Hepatocyte (in vitro differentiated cells): Measurements from ENCODE around the gene ALKBH4. TPM values are rescaled to one million over a fixed set of nuclear protein-coding genes. Genes with fewer than 3 reads are reported as not detected.

Source experiments
- DNase-seq: peaks from one replicate; pipeline ENCODE4 v3.0.0-alpha.2; 2016; ENCODE audit warnings: low spot score
- H2AFZ ChIP-seq: fragments of 200-600 bp; sonication (generic); 2 replicates; pipeline ENCODE4 v1.6.0; 2016; ENCODE audit warnings: antibody characterized with exemption, mild to moderate bottlenecking
- H3K27ac ChIP-seq: fragments of 200-600 bp; sonication (generic); 2 replicates; pipeline ENCODE4 v1.5.1; 2016; ENCODE audit warnings: mild to moderate bottlenecking
- H3K27me3 ChIP-seq: fragments of 200-600 bp; sonication (generic); 2 replicates; pipeline ENCODE4 v1.6.1; 2016
- H3K36me3 ChIP-seq: fragments of 200-600 bp; sonication (generic); replicated peaks from 2 replicates; pipeline ENCODE4 v1.5.1; 2016; ENCODE audit warnings: low read depth; ENCODE audit not compliant: insufficient read depth
- H3K4me1 ChIP-seq: fragments of 200-600 bp; sonication (generic); 2 replicates; pipeline ENCODE4 v1.5.1; 2016; ENCODE audit warnings: mild to moderate bottlenecking, moderate library complexity; ENCODE audit not compliant: insufficient read depth
- H3K4me2 ChIP-seq: fragments of 200-600 bp; sonication (generic); 2 replicates; pipeline ENCODE4 v1.6.0; 2016
- H3K4me3 ChIP-seq: fragments of 200-600 bp; sonication (generic); 2 replicates; pipeline ENCODE4 v1.5.1; 2016; ENCODE audit warnings: mild to moderate bottlenecking
- H3K79me2 ChIP-seq: fragments of 200-600 bp; sonication (generic); 2 replicates; pipeline ENCODE4 v1.6.0; 2017; ENCODE audit warnings: mild to moderate bottlenecking
- H3K9me2 ChIP-seq: fragments of 200-600 bp; sonication (generic); replicated peaks from 2 replicates; pipeline ENCODE4 v1.6.0; 2017; ENCODE audit warnings: mild to moderate bottlenecking; ENCODE audit not compliant: insufficient read depth
- H3K9me3 ChIP-seq: fragments of 200-600 bp; sonication (generic); 2 replicates; pipeline ENCODE4 v1.5.1; 2016; ENCODE audit warnings: low read depth, mild to moderate bottlenecking
- H4K20me1 ChIP-seq: fragments of 200-600 bp; sonication (generic); 2 replicates; pipeline ENCODE4 v1.6.0; 2016; ENCODE audit warnings: mild to moderate bottlenecking; ENCODE audit not compliant: insufficient read depth, poor library complexity, severe bottlenecking
- EZH2 ChIP-seq: fragments of 200-600 bp; sonication (generic); IDR thresholded peaks from 2 replicates; pipeline ENCODE4 v1.6.1; 2016; ENCODE audit warnings: antibody characterized with exemption, mild to moderate bottlenecking, borderline replicate concordance
- EZH2phosphoT487 ChIP-seq: fragments of 200-600 bp; sonication (generic); IDR thresholded peaks from one replicate; pipeline ENCODE4 v1.6.1; 2018; ENCODE audit warnings: antibody characterized with exemption, mild to moderate bottlenecking, low read depth, moderate library complexity; ENCODE audit not compliant: unreplicated experiment, severe bottlenecking
- WGBS: methylation state at CpG from one replicate; pipeline ENCODE4 v1.1.6; 2016; ENCODE audit warnings: low lambda C conversion rate; ENCODE audit errors: missing lambda C conversion rate; 5-methylcytosine and 5-hydroxymethylcytosine counted together
- polyA plus RNA-seq: library from polyadenylated mRNA; unstranded; fragments of >200 nt; fragmentation: Nextera tagmentation; extraction: Ambion mirVana; gene quantifications from 2 replicates; pipeline ENCODE4 v1.2.1, GENCODE V29; 2016
- total RNA-seq: library from RNA; depleted of rRNA; stranded (reverse); fragments of >200 nt; gene quantifications from 2 replicates; pipeline ENCODE4 v1.2.3, GENCODE V29; 2014
- TF ChIP-seq, protein P1 (sequence below): fragments of 200-600 bp; sonication (generic); IDR thresholded peaks from 2 replicates; pipeline ENCODE4 v1.5.1; 2016; ENCODE audit warnings: antibody characterized with exemption, mild to moderate bottlenecking; ENCODE audit not compliant: poor library complexity

The ALKBH4 gene
- total and polyA plus RNA-seq, 2 experiments from 2014 or later, result 13.3 to 15.8 TPM

DNA sequence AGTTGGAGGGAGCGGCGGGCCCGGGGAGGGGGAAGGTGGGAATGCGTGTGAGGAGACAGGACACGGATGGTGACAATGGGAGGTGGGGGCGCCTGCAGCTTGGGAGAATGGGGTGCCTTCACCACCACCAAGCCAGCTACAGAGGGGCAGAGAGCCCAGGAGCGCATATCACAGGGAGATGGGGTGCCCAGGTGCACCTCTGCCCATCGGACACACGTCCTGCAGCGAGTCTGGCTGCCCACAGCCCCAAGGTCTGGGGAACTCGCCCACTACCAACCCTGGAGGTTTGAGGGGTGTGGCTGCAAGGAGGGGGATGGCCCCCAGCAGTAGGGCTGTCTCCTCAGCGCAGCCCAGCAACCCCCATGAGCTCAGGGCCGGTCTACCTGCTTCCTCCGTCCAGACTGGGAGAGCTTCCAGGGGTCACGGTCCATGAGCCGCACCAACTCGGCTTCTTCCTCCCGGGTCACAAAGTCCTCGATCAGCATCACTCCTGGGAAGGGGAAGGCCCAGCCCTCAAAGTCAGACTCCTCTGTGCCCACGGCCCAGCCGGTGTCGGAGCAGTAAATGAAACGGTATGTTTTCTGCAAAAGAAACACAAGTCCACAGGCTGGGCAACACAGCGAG, 5.3 kb downstream of the ALKBH4 start:
- H3K36me3 ChIP-seq, result no peaks in the 10 kb centered on the region
- DNase-seq, result no peak
- 97% methylated on average over 20 of the region's 24 CpGs for WGBS

GRCh38 chr7:102457352-102457924, 7.2 kb downstream of the ALKBH4 start:
- H3K9me2 ChIP-seq, result no peaks in the 10 kb centered on the region

More for the DNA sequence above, 5.3 kb downstream of the ALKBH4 start:
- no peak overlapping the region for H2AFZ ChIP-seq
- TF ChIP-seq, protein P1, sequence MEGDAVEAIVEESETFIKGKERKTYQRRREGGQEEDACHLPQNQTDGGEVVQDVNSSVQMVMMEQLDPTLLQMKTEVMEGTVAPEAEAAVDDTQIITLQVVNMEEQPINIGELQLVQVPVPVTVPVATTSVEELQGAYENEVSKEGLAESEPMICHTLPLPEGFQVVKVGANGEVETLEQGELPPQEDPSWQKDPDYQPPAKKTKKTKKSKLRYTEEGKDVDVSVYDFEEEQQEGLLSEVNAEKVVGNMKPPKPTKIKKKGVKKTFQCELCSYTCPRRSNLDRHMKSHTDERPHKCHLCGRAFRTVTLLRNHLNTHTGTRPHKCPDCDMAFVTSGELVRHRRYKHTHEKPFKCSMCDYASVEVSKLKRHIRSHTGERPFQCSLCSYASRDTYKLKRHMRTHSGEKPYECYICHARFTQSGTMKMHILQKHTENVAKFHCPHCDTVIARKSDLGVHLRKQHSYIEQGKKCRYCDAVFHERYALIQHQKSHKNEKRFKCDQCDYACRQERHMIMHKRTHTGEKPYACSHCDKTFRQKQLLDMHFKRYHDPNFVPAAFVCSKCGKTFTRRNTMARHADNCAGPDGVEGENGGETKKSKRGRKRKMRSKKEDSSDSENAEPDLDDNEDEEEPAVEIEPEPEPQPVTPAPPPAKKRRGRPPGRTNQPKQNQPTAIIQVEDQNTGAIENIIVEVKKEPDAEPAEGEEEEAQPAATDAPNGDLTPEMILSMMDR, result no peak
- TF ChIP-seq EZH2, result no peak
- no peaks in the 10 kb centered on the region for H3K27me3 ChIP-seq
- H3K9me3 ChIP-seq, result no peaks in the 10 kb centered on the region
- H3K27ac ChIP-seq, result no peak overlapping the region
- no peak overlapping the region for H3K4me2 ChIP-seq
- peaks cover 7% of the 10 kb centered on the region for H3K4me1 ChIP-seq
- no peaks in the 10 kb centered on the region for H4K20me1 ChIP-seq
- no peaks in the 10 kb centered on the region for H3K9me2 ChIP-seq
- H3K4me3 ChIP-seq, result no peak overlapping the region
- peaks cover 24% of the 10 kb centered on the region for H3K79me2 ChIP-seq

GRCh38 chr7:102456327-102456726, 8.3 kb downstream of the ALKBH4 start:
- Histone ChIP-seq H3K4me2 (no peak overlapping the region), H3K9me3 (no peaks in the 10 kb centered on the region), H2AFZ (no peak overlapping the region), H4K20me1 (no peaks in the 10 kb centered on the region), H3K4me3 (no peak overlapping the region), H3K27me3 (no peaks in the 10 kb centered on the region), H3K79me2 (no peaks in the 10 kb centered on the region), H3K9me2 (no peaks in the 10 kb centered on the region), H3K27ac (no peak overlapping the region), H3K36me3 (no peaks in the 10 kb centered on the region), H3K4me1 (no peaks in the 10 kb centered on the region)
- 85% methylated on average over 10 of the region's 10 CpGs for WGBS
- TF ChIP-seq EZH2 (no peak), EZH2phosphoT487 (no peak)
- TF ChIP-seq, protein P1, result no peak
- DNase-seq, result no peak

More at GRCh38 chr7:102457352-102457924, 7.2 kb downstream of the ALKBH4 start:
- H4K20me1 ChIP-seq, result no peaks in the 10 kb centered on the region
- DNase-seq, result no peak
- H3K36me3 ChIP-seq, result no peaks in the 10 kb centered on the region
- H2AFZ ChIP-seq, result no peak overlapping the region
- H3K4me1 ChIP-seq, result no peaks in the 10 kb centered on the region
- no peak overlapping the region for H3K27ac ChIP-seq
- H3K4me3 ChIP-seq, result no peak overlapping the region
- no peaks in the 10 kb centered on the region for H3K9me3 ChIP-seq
- H3K79me2 ChIP-seq, result peaks cover 7% of the 10 kb centered on the region
- no peak for TF ChIP-seq EZH2
- TF ChIP-seq, protein P1, result no peak
- H3K4me2 ChIP-seq, result no peak overlapping the region
- 98% methylated on average over 39 of the region's 40 CpGs for WGBS
- H3K27me3 ChIP-seq, result no peaks in the 10 kb centered on the region
